Effector memory CD8-positive, alpha-beta T cell (primary cell): ENCODE results near the gene LRRC17.
"Not testable (repeated sequence)": the region's sequence is repeated elsewhere in the genome, so short reads cannot be mapped to it uniquely, and the experiment has no call there.

ENCODE experiments used
- ATAC-seq: fragments of 150-1000 bp; cut with Tn5 transposase; replicated peaks from 2 replicates; pipeline ENCODE4 v1.10.0; 2021; ENCODE audit warnings: mild to moderate bottlenecking, moderate library complexity
- DNase-seq, 3 experiments: peaks; one replicate each; pipeline ENCODE4 v3.0.0; 2021
- H3K27ac Mint-ChIP-seq, 2 donors: one replicate each; pipeline ENCODE4 v1.8.0; 2022; ENCODE audit warnings: mild to moderate bottlenecking in 2 of 2, mixed read lengths in 2 of 2, moderate library complexity in 2 of 2
- H3K27me3 Mint-ChIP-seq, 2 donors: one replicate each; pipeline ENCODE4 v1.8.0; 2022; ENCODE audit warnings: mixed read lengths in 2 of 2
- H3K36me3 Mint-ChIP-seq: one replicate; pipeline ENCODE4 v1.8.0; 2022; ENCODE audit warnings: mild to moderate bottlenecking, moderate library complexity, mixed read lengths; ENCODE audit not compliant: insufficient read depth
- H3K4me1 Mint-ChIP-seq, 2 donors: one replicate each; pipeline ENCODE4 v1.8.0; 2022; ENCODE audit warnings: low read depth in 2 of 2, mixed read lengths in 2 of 2
- H3K4me3 Mint-ChIP-seq, 2 donors: one replicate each; pipeline ENCODE4 v1.8.0; 2022; ENCODE audit warnings: mild to moderate bottlenecking in 2 of 2, mixed read lengths in 2 of 2, moderate library complexity in 2 of 2
- H3K9me3 Mint-ChIP-seq, 2 donors: one replicate each; pipeline ENCODE4 v1.8.0; 2022; ENCODE audit warnings: mixed read lengths in 2 of 2

Gene LRRC17

GRCh38 chr7:102938679-102939078 is 25.9 kb downstream of the LRRC17 start:
- Mint-ChIP-seq H3K4me1 (peaks cover 2 to 8% of the 10 kb centered on the region in 2 donors), H3K4me3 (no peak overlapping the region), H3K27ac (no peak overlapping the region), H3K9me3 (no peaks in the 10 kb centered on the region), H3K36me3 (no peaks in the 10 kb centered on the region), H3K27me3 (no peaks in the 10 kb centered on the region)
- no peak for ATAC-seq
- DNase-seq: no peak

GRCh38 chr7:102942181-102942866 is 29.5 kb downstream of the LRRC17 start:
- H3K27me3 Mint-ChIP-seq: no peaks in the 10 kb centered on the region
- ATAC-seq (no peak), DNase-seq (no peak)
- H3K4me3 Mint-ChIP-seq: no peak overlapping the region
- no peak overlapping the region for H3K27ac Mint-ChIP-seq
- H3K9me3 Mint-ChIP-seq: no peaks in the 10 kb centered on the region
- H3K4me1 Mint-ChIP-seq: peaks cover 2 to 8% of the 10 kb centered on the region in 2 donors
- H3K36me3 Mint-ChIP-seq: no peaks in the 10 kb centered on the region

- Mint-ChIP-seq H3K27ac (no peak overlapping the region), H3K4me3 (no peak overlapping the region), H3K27me3 (no peaks in the 10 kb centered on the region), H3K4me1 (peaks cover 2 to 8% of the 10 kb centered on the region in 2 donors), H3K9me3 (no peaks in the 10 kb centered on the region), H3K36me3 (no peaks in the 10 kb centered on the region)
- ATAC-seq (no peak), DNase-seq (no peak)
These were observed 30.1 kb downstream of the LRRC17 start for GRCh38 chr7:102942868-102943267.

GRCh38 chr7:102943423-102944169 is 30.8 kb downstream of the LRRC17 start:
- ATAC-seq: no peak
- no peak for DNase-seq

GRCh38 chr7:102944241-102944640 is 31.4 kb downstream of the LRRC17 start:
- H3K4me1 Mint-ChIP-seq: peaks cover 2 to 8% of the 10 kb centered on the region in 2 donors
- DNase-seq (no peak), ATAC-seq (no peak)
- no peak overlapping the region for H3K27ac Mint-ChIP-seq
- H3K36me3 Mint-ChIP-seq: no peaks in the 10 kb centered on the region
- H3K27me3 Mint-ChIP-seq: no peaks in the 10 kb centered on the region
- no peak overlapping the region for H3K4me3 Mint-ChIP-seq
- no peaks in the 10 kb centered on the region for H3K9me3 Mint-ChIP-seq

More at GRCh38 chr7:102943423-102944169, 30.8 kb downstream of the LRRC17 start:
- H3K27ac Mint-ChIP-seq: no peak overlapping the region
- H3K27me3 Mint-ChIP-seq: no peaks in the 10 kb centered on the region
- H3K36me3 Mint-ChIP-seq: no peaks in the 10 kb centered on the region
- H3K4me3 Mint-ChIP-seq: no peak overlapping the region
- peaks cover 2 to 8% of the 10 kb centered on the region in 2 donors for H3K4me1 Mint-ChIP-seq
- H3K9me3 Mint-ChIP-seq: no peaks in the 10 kb centered on the region

GRCh38 chr7:102951839-102952238 is 39.0 kb downstream of the LRRC17 start:
- DNase-seq: no peak
- H3K4me1 Mint-ChIP-seq: no peaks in the 10 kb centered on the region
- H3K36me3 Mint-ChIP-seq: no peaks in the 10 kb centered on the region
- peaks cover 6 to 7% of the 10 kb centered on the region in 2 donors for H3K9me3 Mint-ChIP-seq
- peaks cover 7 to 12% of the 10 kb centered on the region in 2 donors for H3K27me3 Mint-ChIP-seq
- no peak overlapping the region for H3K4me3 Mint-ChIP-seq
- no peak overlapping the region for H3K27ac Mint-ChIP-seq
- ATAC-seq: no peak

- no peaks in the 10 kb centered on the region for H3K36me3 Mint-ChIP-seq
- H3K27ac Mint-ChIP-seq: no peak overlapping the region
- no peaks in the 10 kb centered on the region for H3K4me1 Mint-ChIP-seq
- ATAC-seq (no peak), DNase-seq (no peak)
- H3K9me3 Mint-ChIP-seq: peaks cover 6 to 7% of the 10 kb centered on the region in 2 donors
- no peak overlapping the region for H3K4me3 Mint-ChIP-seq
- H3K27me3 Mint-ChIP-seq: peaks cover 7 to 12% of the 10 kb centered on the region in 2 donors
These were observed 40.6 kb downstream of the LRRC17 start for GRCh38 chr7:102953406-102953805.

- not testable (repeated sequence) for H3K4me3 Mint-ChIP-seq, DNase-seq, H3K36me3 Mint-ChIP-seq, ATAC-seq, H3K27ac Mint-ChIP-seq, H3K4me1 Mint-ChIP-seq, H3K9me3 Mint-ChIP-seq
- H3K27me3 Mint-ChIP-seq: peaks cover 7 to 12% of the 10 kb centered on the region in 2 donors
These were observed 41.6 kb downstream of the LRRC17 start for GRCh38 chr7:102954359-102954758.

- not testable (repeated sequence) for DNase-seq, H3K9me3 Mint-ChIP-seq, ATAC-seq, H3K4me3 Mint-ChIP-seq, H3K27ac Mint-ChIP-seq, H3K36me3 Mint-ChIP-seq, H3K4me1 Mint-ChIP-seq
- H3K27me3 Mint-ChIP-seq: peaks cover 0 to 12% of the 10 kb centered on the region in 2 donors
These were observed 45.2 kb downstream of the LRRC17 start for GRCh38 chr7:102958004-102958403.

GRCh38 chr7:102961993-102962392 is 49.2 kb downstream of the LRRC17 start:
- not testable (repeated sequence) for H3K36me3 Mint-ChIP-seq, H3K9me3 Mint-ChIP-seq, H3K4me3 Mint-ChIP-seq, DNase-seq, ATAC-seq, H3K4me1 Mint-ChIP-seq, H3K27me3 Mint-ChIP-seq, H3K27ac Mint-ChIP-seq

- H3K27me3 Mint-ChIP-seq: no peaks in the 10 kb centered on the region
These were observed 53.7 kb downstream of the LRRC17 start for GRCh38 chr7:102966465-102966864.

GRCh38 chr7:102967798-102968197 is 55.0 kb downstream of the LRRC17 start:
- no peak overlapping the region for H3K27ac Mint-ChIP-seq
- no peaks in the 10 kb centered on the region for H3K9me3 Mint-ChIP-seq
- H3K27me3 Mint-ChIP-seq: no peaks in the 10 kb centered on the region
- no peaks in the 10 kb centered on the region for H3K36me3 Mint-ChIP-seq
- H3K4me3 Mint-ChIP-seq: no peak overlapping the region
- no peak for DNase-seq
- ATAC-seq: no peak
- no peaks in the 10 kb centered on the region for H3K4me1 Mint-ChIP-seq

More at GRCh38 chr7:102966465-102966864, 53.7 kb downstream of the LRRC17 start:
- Mint-ChIP-seq H3K36me3 (no peaks in the 10 kb centered on the region), H3K9me3 (no peaks in the 10 kb centered on the region), H3K4me1 (no peaks in the 10 kb centered on the region), H3K4me3 (no peak overlapping the region), H3K27ac (no peak overlapping the region)
- DNase-seq (no peak), ATAC-seq (no peak)

GRCh38 chr7:102973096-102973802 is 60.4 kb downstream of the LRRC17 start:
- no peaks in the 10 kb centered on the region for H3K9me3 Mint-ChIP-seq
- ATAC-seq (no peak), DNase-seq (no peak)
- no peaks in the 10 kb centered on the region for H3K36me3 Mint-ChIP-seq
- no peak overlapping the region for H3K27ac Mint-ChIP-seq
- H3K27me3 Mint-ChIP-seq: peaks cover 18 to 21% of the 10 kb centered on the region in 2 donors
- no peak overlapping the region for H3K4me3 Mint-ChIP-seq
- no peaks in the 10 kb centered on the region for H3K4me1 Mint-ChIP-seq
